ENCODE measurements around the gene TSPYL4. TPM values are rescaled to one million over a fixed set of nuclear protein-coding genes. Genes with fewer than 3 reads are reported as not detected.

The TSPYL4 gene
- total RNA-seq, 2 donors from 2014 or later, result 27.1 to 27.2 TPM

GRCh38 chr6:116298973-116299372 is 45.1 kb upstream of the TSPYL4 start:
- Mint-ChIP-seq H3K9me3 (peaks cover 13% of the 10 kb centered on the region), H3K27ac (no peak overlapping the region), H3K27me3 (ENCODE audit: insufficient read depth) (no peaks in the 10 kb centered on the region), H3K4me3 (no peak overlapping the region), H3K4me1 (no peaks in the 10 kb centered on the region), H3K36me3 (ENCODE audit: low read depth) (no peaks in the 10 kb centered on the region)
- DNase-seq, result no peak
- Histone ChIP-seq H3K4me3 (ENCODE audit: low read length) (no peak overlapping the region), H3K36me3 (ENCODE audit: control insufficient read depth, insufficient read depth, low read length) (no peaks in the 10 kb centered on the region), H3K27me3 (ENCODE audit: control insufficient read depth, insufficient read depth, low read length, poor library complexity, severe bottlenecking) (no peaks in the 10 kb centered on the region), H3K27ac (ENCODE audit: low read depth, low read length) (no peak overlapping the region), H3K9me3 (ENCODE audit: control insufficient read depth, low read length) (peaks cover 15% of the 10 kb centered on the region), H3K9ac (ENCODE audit: extremely low read depth, low read length, poor library complexity, severe bottlenecking) (no peak overlapping the region), H3K4me1 (ENCODE audit: control insufficient read depth, insufficient read depth, low read length) (no peaks in the 10 kb centered on the region)
- TF ChIP-seq CTCF (conservative IDR thresholded peaks at IDR 0.05), result no peak

- Mint-ChIP-seq H3K36me3 (ENCODE audit: low read depth) (no peaks in the 10 kb centered on the region), H3K4me3 (no peak overlapping the region), H3K4me1 (no peaks in the 10 kb centered on the region), H3K27ac (no peak overlapping the region), H3K9me3 (peaks cover 13% of the 10 kb centered on the region), H3K27me3 (ENCODE audit: insufficient read depth) (no peaks in the 10 kb centered on the region)
- Histone ChIP-seq H3K9ac (ENCODE audit: extremely low read depth, low read length, poor library complexity, severe bottlenecking) (no peak overlapping the region), H3K27ac (ENCODE audit: low read depth, low read length) (no peak overlapping the region), H3K4me3 (ENCODE audit: low read length) (no peak overlapping the region), H3K4me1 (ENCODE audit: control insufficient read depth, insufficient read depth, low read length) (no peaks in the 10 kb centered on the region), H3K9me3 (ENCODE audit: control insufficient read depth, low read length) (peaks cover 15% of the 10 kb centered on the region), H3K27me3 (ENCODE audit: control insufficient read depth, insufficient read depth, low read length, poor library complexity, severe bottlenecking) (no peaks in the 10 kb centered on the region), H3K36me3 (ENCODE audit: control insufficient read depth, insufficient read depth, low read length) (no peaks in the 10 kb centered on the region)
- 89 to 96% methylated on average over 3 of the region's 3 CpGs for WGBS, 2 experiments (ENCODE audit: insufficient coverage in 1 of 2, insufficient read length in 1 of 2)
- TF ChIP-seq CTCF (conservative IDR thresholded peaks at IDR 0.05), result no peak
- DNase-seq, result no peak
Measured at GRCh38 chr6:116298273-116298672, 44.4 kb upstream of the TSPYL4 start.

- no peak overlapping the region for H3K27ac ChIP-seq (ENCODE audit: low read depth, low read length)
- no peaks in the 10 kb centered on the region for H3K27me3 ChIP-seq (ENCODE audit: control insufficient read depth, insufficient read depth, low read length, poor library complexity, severe bottlenecking)
- no peak for TF ChIP-seq CTCF (conservative IDR thresholded peaks at IDR 0.05)
- no peak for DNase-seq
- no peak overlapping the region for H3K9ac ChIP-seq (ENCODE audit: extremely low read depth, low read length, poor library complexity, severe bottlenecking)
- Mint-ChIP-seq H3K27ac (no peak overlapping the region), H3K4me3 (no peak overlapping the region), H3K36me3 (ENCODE audit: low read depth) (no peaks in the 10 kb centered on the region), H3K27me3 (ENCODE audit: insufficient read depth) (no peaks in the 10 kb centered on the region), H3K9me3 (peaks cover under 1% of the 10 kb centered on the region), H3K4me1 (no peaks in the 10 kb centered on the region)
- H3K4me3 ChIP-seq (ENCODE audit: low read length), result no peak overlapping the region
- H3K9me3 ChIP-seq (ENCODE audit: control insufficient read depth, low read length), result peaks cover under 1% of the 10 kb centered on the region
- 100% methylated on average over 1 of the region's 1 CpG for whole genome bisulfite sequencing, 2 experiments (ENCODE audit: insufficient coverage in 1 of 2, insufficient read length in 1 of 2)
- no peaks in the 10 kb centered on the region for H3K4me1 ChIP-seq (ENCODE audit: control insufficient read depth, insufficient read depth, low read length)
- no peaks in the 10 kb centered on the region for H3K36me3 ChIP-seq (ENCODE audit: control insufficient read depth, insufficient read depth, low read length)
Measured at GRCh38 chr6:116292553-116292952, 38.7 kb upstream of the TSPYL4 start.
